NT2/D1 (cell line): Measurements from ENCODE around the gene GBX1.

ENCODE experiments used
- SUZ12 ChIP-seq: IDR thresholded peaks from 2 replicates; pipeline ENCODE4 v1.6.1; 2011; ENCODE audit not compliant: insufficient read length, insufficient read depth; ENCODE audit errors: extremely low read depth
- YY1 ChIP-seq: IDR thresholded peaks from 2 replicates; pipeline ENCODE4 v1.6.1; 2011; ENCODE audit not compliant: insufficient read length, insufficient read depth
- ZNF274 ChIP-seq: IDR thresholded peaks from 2 replicates; pipeline ENCODE4 v1.6.1; 2011; ENCODE audit warnings: mild to moderate bottlenecking, low read depth, low read length

DNA sequence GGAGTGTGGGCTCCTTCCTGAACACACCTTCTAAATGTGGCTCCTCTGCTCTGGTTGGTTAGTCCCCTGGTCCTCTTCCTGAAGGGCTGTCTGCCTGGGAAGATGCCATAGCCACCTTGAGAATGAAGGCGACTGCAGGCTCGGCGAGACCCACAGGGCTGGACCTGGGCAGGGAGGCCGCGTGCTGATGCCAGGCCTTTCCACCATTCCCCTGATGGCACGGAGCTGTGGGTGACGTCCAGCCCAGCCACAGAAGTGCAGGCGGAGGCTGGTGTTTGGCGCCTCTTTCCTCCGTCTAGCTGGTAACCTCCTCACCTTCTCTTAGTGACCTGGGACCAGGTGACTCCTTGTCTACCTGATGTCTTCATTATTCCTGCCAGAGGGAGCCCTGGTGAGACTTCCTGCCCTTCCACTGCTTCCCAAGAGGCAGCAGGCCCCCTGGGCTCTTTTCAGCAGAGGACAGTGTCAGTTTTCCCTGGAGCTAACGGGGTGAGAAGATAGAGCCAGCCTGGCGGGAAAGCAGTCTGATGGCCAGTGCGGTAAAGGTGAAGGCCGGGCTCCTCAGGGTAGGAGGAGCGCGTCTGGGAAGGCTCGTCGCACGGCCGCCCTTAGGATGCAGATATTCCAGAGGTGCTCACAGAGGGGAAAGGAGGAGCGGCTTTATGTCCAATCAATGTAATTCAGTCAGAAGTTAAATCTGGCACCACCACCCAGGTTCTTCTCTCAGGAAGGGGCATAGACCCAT lies 34.9 kb downstream of the GBX1 start:
- no peak for TF ChIP-seq ZNF274
- TF ChIP-seq SUZ12, result no peak
- no peak for TF ChIP-seq YY1
